KOPT-K1 (cell line): ENCODE data around the gene TMEFF2.

Source experiments
- H3K27ac ChIP-seq: fragments of 200-600 bp; sonication (generic); 2 replicates; pipeline ENCODE4 v1.5.1; 2016; ENCODE audit warnings: antibody characterized with exemption, mild to moderate bottlenecking, low read depth, low read length; ENCODE audit not compliant: poor library complexity, severe bottlenecking
- H3K36me3 ChIP-seq: fragments of 200-600 bp; sonication (generic); 2 replicates; pipeline ENCODE4 v1.5.1; 2017; ENCODE audit warnings: antibody characterized with exemption, mild to moderate bottlenecking, low read length, moderate library complexity; ENCODE audit not compliant: insufficient read depth
- H3K9me3 ChIP-seq: fragments of 200-600 bp; sonication (generic); 2 replicates; pipeline ENCODE4 v1.5.1; 2017; ENCODE audit warnings: antibody characterized with exemption, low read length, mild to moderate bottlenecking; ENCODE audit not compliant: insufficient read depth, poor library complexity, severe bottlenecking

The TMEFF2 gene

GRCh38 chr2:191947235-191947634 lies 247.5 kb downstream of the TMEFF2 start:
- Histone ChIP-seq H3K9me3 (no peaks in the 10 kb centered on the region), H3K27ac (no peak overlapping the region)

DNA sequence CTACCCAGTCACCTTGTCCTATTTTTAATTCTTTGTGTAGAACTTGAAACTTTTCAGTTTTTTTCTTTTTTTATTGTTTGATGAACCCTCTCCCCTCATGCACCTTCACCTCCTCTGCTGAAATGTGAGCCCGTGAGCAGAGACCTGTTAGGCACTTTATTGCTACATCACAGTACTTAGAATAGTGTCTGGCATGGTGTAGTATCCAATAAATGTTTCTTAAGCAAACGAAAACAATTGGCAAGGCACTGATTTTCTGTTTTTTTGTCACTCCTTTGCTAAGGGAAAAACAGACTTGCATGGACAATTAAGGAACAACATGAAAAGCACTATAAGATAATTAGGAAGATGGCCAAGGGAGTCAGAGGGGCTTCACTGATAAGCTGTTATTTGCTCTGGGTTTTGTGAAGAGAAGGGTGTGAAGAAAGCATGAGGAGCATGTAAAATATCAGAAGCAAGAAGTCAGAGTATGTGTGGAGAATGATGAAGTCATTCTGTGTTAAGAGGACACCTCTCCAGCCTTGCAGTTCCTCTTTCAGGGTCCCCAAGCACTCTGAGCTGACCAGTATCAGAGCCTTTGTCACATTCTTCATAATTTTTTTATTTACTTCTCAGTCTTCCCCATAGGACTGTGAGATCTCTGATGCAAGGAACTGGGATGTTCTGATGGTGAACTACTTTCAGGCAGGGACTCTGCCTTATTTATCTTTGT lies 248.1 kb downstream of the TMEFF2 start:
- H3K36me3 ChIP-seq: no peaks in the 10 kb centered on the region
- H3K27ac ChIP-seq: no peak overlapping the region
- H3K9me3 ChIP-seq: no peaks in the 10 kb centered on the region

More at GRCh38 chr2:191947235-191947634, 247.5 kb downstream of the TMEFF2 start:
- H3K36me3 ChIP-seq: no peaks in the 10 kb centered on the region

DNA sequence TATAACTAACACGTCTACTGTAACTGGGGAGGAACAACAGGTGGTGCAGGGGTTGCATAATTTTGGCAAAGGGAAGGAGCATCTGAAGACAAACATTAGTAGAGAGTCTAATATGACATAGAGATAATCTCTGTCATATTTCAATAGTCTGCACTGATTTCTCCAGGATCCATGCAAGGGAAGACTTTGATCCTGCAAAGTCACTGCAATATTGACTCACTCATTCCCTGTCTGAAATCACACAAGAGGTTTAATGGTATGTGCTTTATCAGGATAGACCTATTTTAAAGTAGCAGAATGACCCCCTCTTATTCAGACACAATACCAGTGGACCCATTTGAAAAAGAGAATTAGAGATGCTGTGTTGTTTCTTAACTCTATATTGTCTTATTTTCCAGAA lies 249.1 kb downstream of the TMEFF2 start:
- Histone ChIP-seq H3K36me3 (no peaks in the 10 kb centered on the region), H3K27ac (no peak overlapping the region), H3K9me3 (no peaks in the 10 kb centered on the region)

DNA sequence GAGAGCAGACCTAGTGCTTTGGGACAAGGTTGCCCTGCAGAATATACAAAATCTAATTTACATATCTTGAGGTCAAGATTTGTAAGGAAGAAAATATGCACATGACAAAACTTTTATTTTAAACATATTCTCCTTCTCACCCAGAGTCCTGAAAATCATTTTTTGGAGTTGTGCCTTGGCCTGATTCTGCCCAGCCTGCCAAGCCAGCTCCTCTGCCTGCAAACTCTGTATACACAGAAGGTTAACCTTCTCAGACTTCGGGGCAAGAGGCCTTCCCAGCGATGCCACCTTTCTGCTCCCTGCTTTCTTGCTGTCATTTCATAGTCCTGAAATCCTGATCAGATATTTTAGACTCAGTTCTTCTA lies 252.0 kb downstream of the TMEFF2 start:
- Histone ChIP-seq H3K36me3 (no peaks in the 10 kb centered on the region), H3K9me3 (no peaks in the 10 kb centered on the region), H3K27ac (no peak overlapping the region)

DNA sequence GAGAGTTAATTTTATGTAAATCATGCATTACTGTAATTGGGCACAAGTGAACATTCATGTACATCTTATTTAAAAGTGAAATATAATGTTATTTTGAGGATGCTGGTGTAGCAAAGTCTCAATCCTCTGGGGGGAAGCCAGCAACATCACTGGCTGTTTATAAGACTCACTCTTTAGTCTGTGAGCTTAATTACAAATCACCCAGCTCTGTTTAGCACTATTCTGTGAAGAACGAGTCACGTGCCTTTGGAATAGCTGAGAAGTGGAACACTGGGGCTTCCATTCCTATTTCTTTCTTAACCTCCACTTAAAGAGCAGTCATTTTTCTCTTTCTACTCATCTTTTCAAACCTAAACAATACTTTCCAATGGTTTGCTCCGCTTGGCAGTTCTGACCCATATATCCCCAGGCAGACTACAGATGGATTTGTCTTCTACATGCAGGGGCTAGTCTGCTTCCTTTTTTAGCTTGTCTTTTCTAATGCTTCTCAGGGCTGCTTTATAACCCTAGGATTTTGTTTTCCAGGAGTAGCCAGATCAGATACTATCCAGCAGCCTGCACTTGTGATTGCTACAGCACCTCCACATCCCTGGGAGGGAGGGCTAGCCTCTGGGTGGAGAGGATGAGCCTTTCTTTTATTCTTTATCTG lies 252.5 kb downstream of the TMEFF2 start:
- no peak overlapping the region for H3K27ac ChIP-seq

DNA sequence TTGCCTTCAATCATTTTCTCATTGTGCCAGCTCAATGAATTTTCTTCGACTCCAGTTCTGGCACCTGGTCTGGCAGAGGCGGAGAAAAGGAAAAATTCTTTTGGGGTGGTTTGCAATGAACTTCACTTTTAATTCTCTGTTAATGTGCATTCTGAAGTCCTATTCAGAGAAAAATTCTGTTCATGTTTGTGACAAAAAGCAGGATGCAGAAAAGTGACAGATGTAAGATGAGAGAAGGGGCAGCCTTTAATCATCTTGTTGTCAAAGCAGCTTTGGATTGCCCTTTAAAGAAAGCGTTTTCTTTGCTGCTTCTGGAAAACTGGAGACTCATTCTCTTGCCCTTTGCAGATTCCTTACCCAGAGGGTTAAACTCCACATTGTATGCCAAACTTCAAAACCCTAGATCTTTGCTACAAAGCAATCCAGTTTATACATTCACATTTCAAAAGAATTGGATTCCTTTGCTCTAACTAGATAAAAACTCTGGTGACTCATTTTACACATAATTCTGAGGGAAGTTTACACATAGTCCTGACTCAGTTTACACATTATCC lies 253.3 kb downstream of the TMEFF2 start:
- Histone ChIP-seq H3K9me3 (no peaks in the 10 kb centered on the region), H3K36me3 (no peaks in the 10 kb centered on the region), H3K27ac (no peak overlapping the region)

More for the DNA sequence above, 252.5 kb downstream of the TMEFF2 start:
- no peaks in the 10 kb centered on the region for H3K9me3 ChIP-seq
- H3K36me3 ChIP-seq: no peaks in the 10 kb centered on the region

DNA sequence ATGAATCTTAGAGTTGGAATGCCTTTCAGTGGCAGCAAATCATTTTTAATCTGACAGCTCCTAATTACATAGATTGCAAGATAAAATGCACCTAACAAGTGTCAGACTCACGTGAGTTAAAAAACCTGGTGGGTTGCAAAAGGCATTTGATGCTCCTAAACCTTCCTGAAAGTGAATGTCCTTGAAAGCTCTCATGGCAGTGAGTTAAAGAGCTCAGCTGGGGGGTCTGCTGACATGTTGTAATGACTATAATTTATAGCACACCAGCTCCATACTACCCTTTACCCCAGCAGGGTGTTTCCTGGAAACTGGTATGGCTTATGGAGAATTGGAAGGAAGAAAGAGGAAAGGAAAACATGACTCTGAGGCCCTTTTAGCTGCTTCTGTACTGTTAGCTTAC lies 256.0 kb downstream of the TMEFF2 start:
- Histone ChIP-seq H3K27ac (no peak overlapping the region), H3K9me3 (no peaks in the 10 kb centered on the region), H3K36me3 (no peaks in the 10 kb centered on the region)

- H3K36me3 ChIP-seq: no peaks in the 10 kb centered on the region
- H3K9me3 ChIP-seq: no peaks in the 10 kb centered on the region
- H3K27ac ChIP-seq: no peak overlapping the region
Observed at GRCh38 chr2:191936882-191937405, 257.8 kb downstream of the TMEFF2 start.

GRCh38 chr2:191935247-191935646 lies 259.5 kb downstream of the TMEFF2 start:
- Histone ChIP-seq H3K9me3 (no peaks in the 10 kb centered on the region), H3K27ac (no peak overlapping the region), H3K36me3 (no peaks in the 10 kb centered on the region)

GRCh38 chr2:191933307-191934105 lies 261.2 kb downstream of the TMEFF2 start:
- H3K9me3 ChIP-seq: no peaks in the 10 kb centered on the region
- H3K36me3 ChIP-seq: no peaks in the 10 kb centered on the region
- H3K27ac ChIP-seq: no peak overlapping the region

GRCh38 chr2:191932286-191932685 lies 262.4 kb downstream of the TMEFF2 start:
- no peak overlapping the region for H3K27ac ChIP-seq
- H3K36me3 ChIP-seq: no peaks in the 10 kb centered on the region
- H3K9me3 ChIP-seq: no peaks in the 10 kb centered on the region

DNA sequence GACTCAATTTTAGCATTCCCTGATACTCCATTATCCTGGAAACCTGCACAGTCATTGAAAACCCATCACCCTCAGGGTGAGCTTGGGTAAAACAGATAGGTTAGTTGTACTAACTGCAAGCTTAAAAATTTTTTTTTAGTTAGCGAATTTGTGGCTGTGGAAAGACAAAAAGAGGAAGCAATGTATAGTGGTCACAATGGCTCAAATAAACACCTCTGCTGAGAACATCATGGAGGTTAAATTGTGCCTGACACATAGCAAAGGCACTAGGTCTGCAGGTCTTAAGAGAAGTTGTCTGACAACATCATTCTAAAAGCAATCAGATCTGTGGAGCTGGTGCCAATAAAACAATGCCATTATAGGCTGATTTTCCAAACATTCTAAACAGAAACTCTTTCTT lies 263.4 kb downstream of the TMEFF2 start:
- Histone ChIP-seq H3K27ac (no peak overlapping the region), H3K36me3 (no peaks in the 10 kb centered on the region)

GRCh38 chr2:191930205-191930604 lies 264.5 kb downstream of the TMEFF2 start:
- H3K27ac ChIP-seq: no peak overlapping the region
- H3K36me3 ChIP-seq: no peaks in the 10 kb centered on the region
- no peaks in the 10 kb centered on the region for H3K9me3 ChIP-seq

More for the DNA sequence above, 263.4 kb downstream of the TMEFF2 start:
- no peaks in the 10 kb centered on the region for H3K9me3 ChIP-seq

- Histone ChIP-seq H3K9me3 (no peaks in the 10 kb centered on the region), H3K36me3 (no peaks in the 10 kb centered on the region), H3K27ac (no peak overlapping the region)
Observed at GRCh38 chr2:191929288-191929687, 265.4 kb downstream of the TMEFF2 start.

- Histone ChIP-seq H3K36me3 (no peaks in the 10 kb centered on the region), H3K27ac (no peak overlapping the region), H3K9me3 (no peaks in the 10 kb centered on the region)
Observed at GRCh38 chr2:191927991-191928390, 266.7 kb downstream of the TMEFF2 start.
